Measurements from ENCODE around the gene DSCAM. TPM values are rescaled to one million over a fixed set of nuclear protein-coding genes. Genes with fewer than 3 reads are reported as not detected.

Gene DSCAM
- total RNA-seq, 1 donor from 2014 or later: 2.7 TPM

DNA sequence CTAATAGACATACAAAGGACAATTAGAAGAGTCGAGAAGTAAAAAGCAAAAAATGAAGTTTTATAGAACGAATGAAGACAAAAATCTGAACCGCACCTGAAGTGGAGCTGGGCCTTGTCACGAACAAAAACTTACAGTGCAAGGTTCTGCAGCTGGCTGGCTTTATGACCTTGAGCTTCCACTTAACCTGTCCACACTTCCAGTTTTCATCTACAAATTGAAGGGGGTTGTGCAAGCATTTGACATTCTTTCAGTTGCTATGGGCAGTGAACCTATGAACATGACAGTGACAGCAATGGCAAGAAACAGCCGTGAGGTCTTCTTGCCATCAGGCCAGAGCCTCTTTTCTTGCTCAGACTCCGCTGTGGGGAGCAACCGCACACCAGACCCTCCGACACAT lies 93.2 kb downstream of the DSCAM start:
- H3K36me3 Mint-ChIP-seq (ENCODE audit: insufficient read depth): no peaks in the 10 kb centered on the region
- no peak overlapping the region for H3K27ac Mint-ChIP-seq
- no peak overlapping the region for H3K4me3 Mint-ChIP-seq (ENCODE audit: low read depth)
- H3K4me1 Mint-ChIP-seq (ENCODE audit: low read depth): no peaks in the 10 kb centered on the region
- no peak for DNase-seq (ENCODE audit: low spot score, unreplicated experiment)
- TF ChIP-seq, protein P1, sequence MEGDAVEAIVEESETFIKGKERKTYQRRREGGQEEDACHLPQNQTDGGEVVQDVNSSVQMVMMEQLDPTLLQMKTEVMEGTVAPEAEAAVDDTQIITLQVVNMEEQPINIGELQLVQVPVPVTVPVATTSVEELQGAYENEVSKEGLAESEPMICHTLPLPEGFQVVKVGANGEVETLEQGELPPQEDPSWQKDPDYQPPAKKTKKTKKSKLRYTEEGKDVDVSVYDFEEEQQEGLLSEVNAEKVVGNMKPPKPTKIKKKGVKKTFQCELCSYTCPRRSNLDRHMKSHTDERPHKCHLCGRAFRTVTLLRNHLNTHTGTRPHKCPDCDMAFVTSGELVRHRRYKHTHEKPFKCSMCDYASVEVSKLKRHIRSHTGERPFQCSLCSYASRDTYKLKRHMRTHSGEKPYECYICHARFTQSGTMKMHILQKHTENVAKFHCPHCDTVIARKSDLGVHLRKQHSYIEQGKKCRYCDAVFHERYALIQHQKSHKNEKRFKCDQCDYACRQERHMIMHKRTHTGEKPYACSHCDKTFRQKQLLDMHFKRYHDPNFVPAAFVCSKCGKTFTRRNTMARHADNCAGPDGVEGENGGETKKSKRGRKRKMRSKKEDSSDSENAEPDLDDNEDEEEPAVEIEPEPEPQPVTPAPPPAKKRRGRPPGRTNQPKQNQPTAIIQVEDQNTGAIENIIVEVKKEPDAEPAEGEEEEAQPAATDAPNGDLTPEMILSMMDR (IDR thresholded peaks at IDR 0.05; ENCODE audit: unreplicated experiment): no peak
- H3K9me3 Mint-ChIP-seq (ENCODE audit: low read depth): no peaks in the 10 kb centered on the region
- H3K27me3 Mint-ChIP-seq: peaks cover 3% of the 10 kb centered on the region

DNA sequence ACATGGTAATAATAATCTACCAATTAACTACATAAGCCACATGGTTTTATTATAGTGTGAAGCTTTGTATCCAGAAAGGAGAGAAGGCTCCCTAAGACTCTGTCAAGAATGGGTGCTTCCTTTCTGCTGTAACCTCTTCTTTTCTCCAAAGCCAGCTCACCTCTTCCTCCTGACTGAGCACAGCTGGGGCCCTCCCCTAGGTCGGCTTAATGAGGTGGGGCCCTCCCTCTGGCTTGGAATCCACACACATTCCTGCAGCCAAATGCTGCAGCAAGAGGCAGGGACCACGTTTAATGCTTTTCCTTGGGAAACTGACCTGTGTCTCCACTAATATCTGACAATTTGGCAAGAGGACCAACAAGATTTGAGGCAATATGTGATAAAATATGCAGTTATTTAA lies 94.8 kb downstream of the DSCAM start:
- Mint-ChIP-seq H3K27ac (no peak overlapping the region), H3K4me1 (ENCODE audit: low read depth) (no peaks in the 10 kb centered on the region), H3K4me3 (ENCODE audit: low read depth) (no peak overlapping the region), H3K9me3 (ENCODE audit: low read depth) (no peaks in the 10 kb centered on the region), H3K36me3 (ENCODE audit: insufficient read depth) (no peaks in the 10 kb centered on the region), H3K27me3 (peaks cover 3% of the 10 kb centered on the region)
- no peak for DNase-seq (ENCODE audit: low spot score, unreplicated experiment)
- TF ChIP-seq, protein P1 (IDR thresholded peaks at IDR 0.05; ENCODE audit: unreplicated experiment): no peak

DNA sequence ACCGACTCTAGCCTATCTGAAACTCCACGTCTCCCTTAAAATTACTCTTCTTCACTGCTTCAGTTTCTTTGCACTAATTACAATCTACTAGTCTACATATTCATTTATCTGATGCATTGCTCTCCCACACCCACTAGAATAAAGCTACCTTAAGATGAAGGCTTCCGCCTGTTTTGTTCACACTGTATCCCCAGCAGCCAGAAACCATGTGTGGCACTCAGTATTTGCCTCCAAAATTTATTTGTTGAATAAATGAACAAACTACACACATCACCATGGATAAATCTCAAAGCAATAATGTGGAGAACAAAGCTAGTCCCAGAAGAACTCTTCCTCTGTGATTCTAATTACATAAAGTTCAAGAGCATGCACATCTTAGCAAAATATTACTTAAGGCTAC lies 95.7 kb downstream of the DSCAM start:
- H3K9me3 Mint-ChIP-seq (ENCODE audit: low read depth): no peaks in the 10 kb centered on the region
- no peak for DNase-seq (ENCODE audit: low spot score, unreplicated experiment)
- TF ChIP-seq, protein P1 (IDR thresholded peaks at IDR 0.05; ENCODE audit: unreplicated experiment): no peak
- no peaks in the 10 kb centered on the region for H3K4me1 Mint-ChIP-seq (ENCODE audit: low read depth)
- no peak overlapping the region for H3K27ac Mint-ChIP-seq
- no peaks in the 10 kb centered on the region for H3K36me3 Mint-ChIP-seq (ENCODE audit: insufficient read depth)
- H3K27me3 Mint-ChIP-seq: peaks cover 3% of the 10 kb centered on the region
- H3K4me3 Mint-ChIP-seq (ENCODE audit: low read depth): no peak overlapping the region

DNA sequence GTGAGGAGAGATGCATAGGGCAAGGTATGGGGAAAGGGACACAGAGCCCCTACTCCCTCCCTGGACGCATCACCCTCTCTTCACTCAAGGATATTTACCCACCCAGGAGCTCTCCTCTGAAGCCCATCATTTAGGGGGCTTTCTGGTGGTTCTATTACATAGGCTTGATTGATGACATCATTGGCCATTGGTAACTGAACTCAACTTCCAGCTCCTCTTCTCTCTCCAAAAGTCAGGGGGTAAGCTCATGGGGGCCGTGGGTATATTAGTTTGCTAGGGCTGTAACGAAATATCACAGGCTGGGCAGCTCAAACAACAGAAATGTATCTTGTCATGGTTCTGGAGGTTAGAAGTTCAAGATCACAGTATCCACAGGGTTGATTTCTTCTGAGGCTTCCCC lies 110.8 kb downstream of the DSCAM start:
- DNase-seq (ENCODE audit: low spot score, unreplicated experiment): no peak
- Mint-ChIP-seq H3K9me3 (ENCODE audit: low read depth) (no peaks in the 10 kb centered on the region), H3K4me1 (ENCODE audit: low read depth) (no peaks in the 10 kb centered on the region)

DNA sequence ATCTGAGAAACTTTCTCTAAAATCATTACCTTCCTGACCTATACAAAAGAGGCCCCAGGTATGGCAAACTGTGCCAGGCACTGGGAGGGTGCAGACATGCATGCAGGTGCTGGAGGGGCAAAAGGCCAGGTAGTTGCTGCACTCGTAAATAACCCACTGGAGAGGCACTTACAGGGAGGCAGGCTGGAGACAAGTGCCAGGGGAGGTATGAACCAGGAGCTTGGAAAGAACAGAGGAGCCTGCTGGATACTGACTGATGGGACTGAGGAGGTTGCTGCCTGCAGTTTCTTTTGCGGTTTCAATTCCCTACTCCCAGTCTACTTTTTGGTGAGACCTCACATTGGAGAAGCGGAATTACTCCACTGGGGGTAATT lies 113.9 kb downstream of the DSCAM start:
- no peak overlapping the region for H3K27ac Mint-ChIP-seq
- DNase-seq (ENCODE audit: low spot score, unreplicated experiment): no peak
- no peaks in the 10 kb centered on the region for H3K4me1 Mint-ChIP-seq (ENCODE audit: low read depth)
- H3K36me3 Mint-ChIP-seq (ENCODE audit: insufficient read depth): no peaks in the 10 kb centered on the region
- H3K4me3 Mint-ChIP-seq (ENCODE audit: low read depth): no peak overlapping the region
- no peaks in the 10 kb centered on the region for H3K9me3 Mint-ChIP-seq (ENCODE audit: low read depth)
- TF ChIP-seq, protein P1 (IDR thresholded peaks at IDR 0.05; ENCODE audit: unreplicated experiment): no peak
- no peaks in the 10 kb centered on the region for H3K27me3 Mint-ChIP-seq

More for the DNA sequence above, 110.8 kb downstream of the DSCAM start:
- TF ChIP-seq, protein P1 (IDR thresholded peaks at IDR 0.05; ENCODE audit: unreplicated experiment): no peak
- H3K4me3 Mint-ChIP-seq (ENCODE audit: low read depth): no peak overlapping the region
- no peak overlapping the region for H3K27ac Mint-ChIP-seq
- no peaks in the 10 kb centered on the region for H3K36me3 Mint-ChIP-seq (ENCODE audit: insufficient read depth)
- peaks cover 8% of the 10 kb centered on the region for H3K27me3 Mint-ChIP-seq
